ENCODE data around the gene UBR1. TPM values are rescaled to one million over a fixed set of nuclear protein-coding genes. Genes with fewer than 3 reads are reported as not detected.

Gene UBR1
- total and polyA plus RNA-seq, 2 experiments from 2014 or later, result 17.2 to 19.6 TPM

- peaks cover 76% of the 10 kb centered on the region for H3K79me2 ChIP-seq (replicated peaks; ENCODE audit: insufficient read depth)
- Mint-ChIP-seq H3K4me1 (peaks cover 10% of the 10 kb centered on the region), H3K36me3 (ENCODE audit: low read depth) (no peaks in the 10 kb centered on the region), H3K9me3 (no peaks in the 10 kb centered on the region), H3K27ac (no peak overlapping the region), H3K27me3 (ENCODE audit: insufficient read depth, low read depth, poor library complexity) (peaks cover 3% of the 10 kb centered on the region), H3K4me3 (no peak overlapping the region)
- H3K27me3 ChIP-seq (ENCODE audit: insufficient read depth), result no peaks in the 10 kb centered on the region
- ATAC-seq (no peak), DNase-seq (ENCODE audit: low spot score) (no peak)
- no peak overlapping the region for H2AFZ ChIP-seq
- H3F3A ChIP-seq (replicated peaks; ENCODE audit: low read depth), result no peaks in the 10 kb centered on the region
- no peak overlapping the region for H3K4me3 ChIP-seq
- H4K20me1 ChIP-seq (replicated peaks; ENCODE audit: insufficient read depth), result peaks cover 8% of the 10 kb centered on the region; the same call in 1 of the 2 replicates
- no peak for TF ChIP-seq JUNB (IDR thresholded peaks at IDR 0.05; ENCODE audit: unreplicated experiment)
- H3K4me1 ChIP-seq (ENCODE audit: insufficient read depth), result peaks cover 4% of the 10 kb centered on the region; the same call in 1 of the 2 replicates
- no peaks in the 10 kb centered on the region for H3K36me3 ChIP-seq (ENCODE audit: insufficient read depth)
- no peaks in the 10 kb centered on the region for H3K9me2 ChIP-seq (ENCODE audit: insufficient read depth)
- no peak overlapping the region for H3K4me2 ChIP-seq
- no peak overlapping the region for H3K27ac ChIP-seq (ENCODE audit: low read depth)
Measured at GRCh38 chr15:42914728-42915497, 190.9 kb downstream of the UBR1 start.

GRCh38 chr15:42911058-42911592, 194.7 kb downstream of the UBR1 start:
- H3K27ac ChIP-seq (ENCODE audit: low read depth), result no peak overlapping the region
- no peak overlapping the region for H3K4me2 ChIP-seq
- Mint-ChIP-seq H3K36me3 (ENCODE audit: low read depth) (no peaks in the 10 kb centered on the region), H3K9me3 (no peaks in the 10 kb centered on the region), H3K27me3 (ENCODE audit: insufficient read depth, low read depth, poor library complexity) (no peaks in the 10 kb centered on the region), H3K4me1 (peaks cover 3% of the 10 kb centered on the region; the same call in 1 of the 3 replicates), H3K4me3 (no peak overlapping the region), H3K27ac (no peak overlapping the region)
- H3K36me3 ChIP-seq (ENCODE audit: insufficient read depth), result no peaks in the 10 kb centered on the region
- H3K4me1 ChIP-seq (ENCODE audit: insufficient read depth), result no peaks in the 10 kb centered on the region
- H3K4me3 ChIP-seq, result no peak overlapping the region
- H4K20me1 ChIP-seq (replicated peaks; ENCODE audit: insufficient read depth), result no peaks in the 10 kb centered on the region
- DNase-seq (ENCODE audit: low spot score) (no peak), ATAC-seq (no peak)
- H3K79me2 ChIP-seq (replicated peaks; ENCODE audit: insufficient read depth), result peaks cover 53% of the 10 kb centered on the region
- no peaks in the 10 kb centered on the region for H3F3A ChIP-seq (replicated peaks; ENCODE audit: low read depth)
- H2AFZ ChIP-seq, result no peak overlapping the region
- H3K9me2 ChIP-seq (ENCODE audit: insufficient read depth), result no peaks in the 10 kb centered on the region
- no peaks in the 10 kb centered on the region for H3K27me3 ChIP-seq (ENCODE audit: insufficient read depth)
- TF ChIP-seq ETS1 (IDR thresholded peaks at IDR 0.05) (no peak), NANOG (IDR thresholded peaks at IDR 0.05; ENCODE audit: borderline replicate concordance) (no peak), ZNF462 (CRISPR knock-in tag; IDR thresholded peaks at IDR 0.05) (no peak), ZNF114 (CRISPR knock-in tag; IDR thresholded peaks at IDR 0.05) (no peak), CREB1 (CRISPR knock-in tag; IDR thresholded peaks at IDR 0.05; ENCODE audit: low read depth) (no peak), ZNF331 (CRISPR knock-in tag; IDR thresholded peaks at IDR 0.05; ENCODE audit: low read depth) (no peak), REST (IDR thresholded peaks at IDR 0.05; ENCODE audit: unreplicated experiment) (no peak), JUNB (IDR thresholded peaks at IDR 0.05; ENCODE audit: unreplicated experiment) (no peak), STAT1 (IDR thresholded peaks at IDR 0.05; ENCODE audit: unreplicated experiment) (no peak), EZH2 (IDR thresholded peaks at IDR 0.05; ENCODE audit: low read depth, unreplicated experiment) (no peak)
